NB4 (cell line): ENCODE results near the gene DYNLT2B.

Experiments
- MAX ChIP-seq: IDR thresholded peaks from 2 replicates; pipeline ENCODE4 v1.6.1; 2011; ENCODE audit warnings: low read depth, low read length
- MYC ChIP-seq: IDR thresholded peaks from 2 replicates; pipeline ENCODE4 v1.6.1; 2011; ENCODE audit warnings: low read depth, low read length
- POLR2A ChIP-seq: IDR thresholded peaks from 2 replicates; pipeline ENCODE4 v1.6.1; 2011; ENCODE audit warnings: mild to moderate bottlenecking; ENCODE audit not compliant: insufficient read length; ENCODE audit errors: extremely low read depth
- TF ChIP-seq, protein P1 (sequence below): IDR thresholded peaks from one replicate; pipeline ENCODE4 v1.5.1; 2012; ENCODE audit warnings: low read depth, low read length

- TF ChIP-seq, protein P1, sequence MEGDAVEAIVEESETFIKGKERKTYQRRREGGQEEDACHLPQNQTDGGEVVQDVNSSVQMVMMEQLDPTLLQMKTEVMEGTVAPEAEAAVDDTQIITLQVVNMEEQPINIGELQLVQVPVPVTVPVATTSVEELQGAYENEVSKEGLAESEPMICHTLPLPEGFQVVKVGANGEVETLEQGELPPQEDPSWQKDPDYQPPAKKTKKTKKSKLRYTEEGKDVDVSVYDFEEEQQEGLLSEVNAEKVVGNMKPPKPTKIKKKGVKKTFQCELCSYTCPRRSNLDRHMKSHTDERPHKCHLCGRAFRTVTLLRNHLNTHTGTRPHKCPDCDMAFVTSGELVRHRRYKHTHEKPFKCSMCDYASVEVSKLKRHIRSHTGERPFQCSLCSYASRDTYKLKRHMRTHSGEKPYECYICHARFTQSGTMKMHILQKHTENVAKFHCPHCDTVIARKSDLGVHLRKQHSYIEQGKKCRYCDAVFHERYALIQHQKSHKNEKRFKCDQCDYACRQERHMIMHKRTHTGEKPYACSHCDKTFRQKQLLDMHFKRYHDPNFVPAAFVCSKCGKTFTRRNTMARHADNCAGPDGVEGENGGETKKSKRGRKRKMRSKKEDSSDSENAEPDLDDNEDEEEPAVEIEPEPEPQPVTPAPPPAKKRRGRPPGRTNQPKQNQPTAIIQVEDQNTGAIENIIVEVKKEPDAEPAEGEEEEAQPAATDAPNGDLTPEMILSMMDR, result no peak
- no peak for TF ChIP-seq POLR2A
- no peak for TF ChIP-seq MYC
- TF ChIP-seq MAX, result no peak
Measured at GRCh38 chr3:196320137-196320536, 2.1 kb upstream of the DYNLT2B start.
